Astrocyte (in vitro differentiated cells and primary cell): ENCODE measurements around the gene GMDS. TPM values are rescaled to one million over a fixed set of nuclear protein-coding genes. Genes with fewer than 3 reads are reported as not detected.

ENCODE experiments used
- DNase-seq: peaks from one replicate; pipeline ENCODE4 v3.0.0-alpha.2; 2010; ENCODE audit warnings: low read depth
- FAIRE-seq: peaks from 2 replicates; lab custom pipeline; 2011; peaks lifted over from hg19 to GRCh38; lab: Jason Lieb, UNC
- H2AFZ ChIP-seq: 2 replicates; pipeline ENCODE4 v1.6.0; 2012; ENCODE audit warnings: low read depth, low read length, inconsistent platforms
- H3K27ac ChIP-seq: 2 replicates; pipeline ENCODE4 v1.5.1; 2011; ENCODE audit warnings: low read depth, low read length, inconsistent platforms
- H3K27me3 ChIP-seq: 2 replicates; pipeline ENCODE4 v1.6.0; 2011; ENCODE audit warnings: low read length, inconsistent platforms; ENCODE audit not compliant: insufficient read depth
- H3K36me3 ChIP-seq: 2 replicates; pipeline ENCODE4 v1.5.1; 2011; ENCODE audit warnings: low read length, inconsistent platforms; ENCODE audit not compliant: insufficient read depth
- H3K4me1 ChIP-seq: 2 replicates; pipeline ENCODE4 v1.5.1; 2011; ENCODE audit warnings: low read length, inconsistent platforms; ENCODE audit not compliant: insufficient read depth
- H3K4me2 ChIP-seq: 2 replicates; pipeline ENCODE4 v1.6.0; 2012; ENCODE audit warnings: low read length, inconsistent platforms
- H3K4me3 ChIP-seq: 2 replicates; pipeline ENCODE4 v1.5.1; 2011; ENCODE audit warnings: low read depth, mild to moderate bottlenecking, low read length, inconsistent platforms; ENCODE audit not compliant: insufficient read depth
- H3K79me2 ChIP-seq: 2 replicates; pipeline ENCODE4 v1.6.0; 2012; ENCODE audit warnings: mild to moderate bottlenecking, low read length, inconsistent platforms; ENCODE audit not compliant: insufficient read depth
- H3K9ac ChIP-seq: 2 replicates; pipeline ENCODE4 v1.6.0; 2012; ENCODE audit warnings: mild to moderate bottlenecking, low read length, inconsistent platforms
- H3K9me3 ChIP-seq: 2 replicates; pipeline ENCODE4 v1.5.1; 2012; ENCODE audit warnings: low read depth, mild to moderate bottlenecking, low read length, inconsistent platforms; ENCODE audit not compliant: insufficient read depth
- H4K20me1 ChIP-seq: 2 replicates; pipeline ENCODE4 v1.6.0; 2012; ENCODE audit warnings: low read length, inconsistent platforms; ENCODE audit not compliant: insufficient read depth
- H3K27ac Mint-ChIP-seq: one replicate; pipeline ENCODE4 v1.8.0; 2021; ENCODE audit warnings: mild to moderate bottlenecking, mixed read lengths; ENCODE audit not compliant: unreplicated experiment
- H3K27me3 Mint-ChIP-seq: one replicate; pipeline ENCODE4 v1.8.0; 2021; ENCODE audit warnings: low read depth, mixed read lengths; ENCODE audit not compliant: unreplicated experiment
- H3K36me3 Mint-ChIP-seq: one replicate; pipeline ENCODE4 v1.8.0; 2021; ENCODE audit warnings: low read depth, mixed read lengths; ENCODE audit not compliant: unreplicated experiment
- H3K4me1 Mint-ChIP-seq: one replicate; pipeline ENCODE4 v1.8.0; 2021; ENCODE audit warnings: low read depth, mixed read lengths; ENCODE audit not compliant: unreplicated experiment
- H3K4me3 Mint-ChIP-seq: one replicate; pipeline ENCODE4 v1.8.0; 2021; ENCODE audit warnings: mild to moderate bottlenecking, moderate library complexity, mixed read lengths; ENCODE audit not compliant: unreplicated experiment
- H3K9me3 Mint-ChIP-seq: one replicate; pipeline ENCODE4 v1.8.0; 2021; ENCODE audit warnings: mild to moderate bottlenecking, mixed read lengths; ENCODE audit not compliant: unreplicated experiment
- CTCF ChIP-seq: IDR thresholded peaks from 2 replicates; pipeline ENCODE4 v1.5.1; 2011; ENCODE audit warnings: low read depth, mild to moderate bottlenecking, inconsistent platforms, low read length, moderate library complexity; ENCODE audit not compliant: insufficient read depth
- EZH2 ChIP-seq: IDR thresholded peaks from 2 replicates; pipeline ENCODE4 v1.6.1; 2012; ENCODE audit warnings: mild to moderate bottlenecking, low read length, inconsistent platforms; ENCODE audit not compliant: insufficient read depth
- total RNA-seq: library from RNA; stranded (reverse); gene quantifications from 2 replicates; pipeline ENCODE4 v1.2.1, GENCODE V29; 2021

The GMDS gene
- total RNA-seq, 1 donor from 2014 or later, result 9.4 TPM

GRCh38 chr6:2235777-2236495, 9.5 kb downstream of the GMDS start:
- Histone ChIP-seq H3K36me3 (no peaks in the 10 kb centered on the region), H3K9me3 (no peaks in the 10 kb centered on the region), H3K27ac (no peak overlapping the region), H3K4me1 (peaks cover 4% of the 10 kb centered on the region), H3K27me3 (no peaks in the 10 kb centered on the region), H2AFZ (no peak overlapping the region), H3K4me3 (no peak overlapping the region), H3K79me2 (no peaks in the 10 kb centered on the region), H4K20me1 (no peaks in the 10 kb centered on the region), H3K4me2 (no peak overlapping the region), H3K9ac (no peak overlapping the region)
- no peak for TF ChIP-seq CTCF
- no peak for TF ChIP-seq EZH2
- Mint-ChIP-seq H3K27ac (no peak overlapping the region), H3K36me3 (no peaks in the 10 kb centered on the region), H3K4me3 (no peak overlapping the region), H3K27me3 (no peaks in the 10 kb centered on the region), H3K4me1 (no peaks in the 10 kb centered on the region), H3K9me3 (no peaks in the 10 kb centered on the region)
- FAIRE-seq (no peak), DNase-seq (no peak)

- Mint-ChIP-seq H3K4me1 (no peaks in the 10 kb centered on the region), H3K4me3 (no peak overlapping the region), H3K9me3 (no peaks in the 10 kb centered on the region), H3K36me3 (no peaks in the 10 kb centered on the region), H3K27ac (no peak overlapping the region), H3K27me3 (no peaks in the 10 kb centered on the region)
- TF ChIP-seq EZH2 (no peak), CTCF (no peak)
- no peaks in the 10 kb centered on the region for H3K9me3 ChIP-seq
- FAIRE-seq, result no peak
- no peak for DNase-seq
- H3K4me1 ChIP-seq, result peaks cover 6% of the 10 kb centered on the region
- no peak overlapping the region for H2AFZ ChIP-seq
- H3K4me3 ChIP-seq, result no peak overlapping the region
- no peak overlapping the region for H3K4me2 ChIP-seq
- H3K36me3 ChIP-seq, result no peaks in the 10 kb centered on the region
- H3K79me2 ChIP-seq, result peaks cover 4% of the 10 kb centered on the region
- no peaks in the 10 kb centered on the region for H4K20me1 ChIP-seq
- H3K27me3 ChIP-seq, result no peaks in the 10 kb centered on the region
- no peak overlapping the region for H3K9ac ChIP-seq
- no peak overlapping the region for H3K27ac ChIP-seq
Observed at GRCh38 chr6:2232445-2232844, 13.0 kb downstream of the GMDS start.

GRCh38 chr6:2231438-2231837, 14.0 kb downstream of the GMDS start:
- no peak overlapping the region for H2AFZ ChIP-seq
- no peak overlapping the region for H3K27ac ChIP-seq
- no peak overlapping the region for H3K9ac ChIP-seq
- H4K20me1 ChIP-seq, result no peaks in the 10 kb centered on the region
- peaks cover 4% of the 10 kb centered on the region for H3K79me2 ChIP-seq
- H3K27me3 ChIP-seq, result no peaks in the 10 kb centered on the region
- TF ChIP-seq EZH2 (no peak), CTCF (no peak)
- H3K4me3 Mint-ChIP-seq, result no peak overlapping the region
- H3K4me2 ChIP-seq, result peak overlapping the region; percentile 23
- H3K9me3 Mint-ChIP-seq, result no peaks in the 10 kb centered on the region
- FAIRE-seq (no peak), DNase-seq (peak; percentile 60)
- no peaks in the 10 kb centered on the region for H3K36me3 ChIP-seq
- no peak overlapping the region for H3K27ac Mint-ChIP-seq
- H3K4me1 ChIP-seq, result peaks cover 6% of the 10 kb centered on the region
- no peak overlapping the region for H3K4me3 ChIP-seq
- H3K36me3 Mint-ChIP-seq, result no peaks in the 10 kb centered on the region
- H3K27me3 Mint-ChIP-seq, result no peaks in the 10 kb centered on the region
- no peaks in the 10 kb centered on the region for H3K9me3 ChIP-seq
- no peaks in the 10 kb centered on the region for H3K4me1 Mint-ChIP-seq
